Measurements from ENCODE around the gene KRTAP25-1. TPM values are rescaled to one million over a fixed set of nuclear protein-coding genes. Genes with fewer than 3 reads are reported as not detected.

Gene KRTAP25-1
- polyA plus RNA-seq, 1 of the 3 experiments (the other 2 are of a cell fraction) = not detected

DNA sequence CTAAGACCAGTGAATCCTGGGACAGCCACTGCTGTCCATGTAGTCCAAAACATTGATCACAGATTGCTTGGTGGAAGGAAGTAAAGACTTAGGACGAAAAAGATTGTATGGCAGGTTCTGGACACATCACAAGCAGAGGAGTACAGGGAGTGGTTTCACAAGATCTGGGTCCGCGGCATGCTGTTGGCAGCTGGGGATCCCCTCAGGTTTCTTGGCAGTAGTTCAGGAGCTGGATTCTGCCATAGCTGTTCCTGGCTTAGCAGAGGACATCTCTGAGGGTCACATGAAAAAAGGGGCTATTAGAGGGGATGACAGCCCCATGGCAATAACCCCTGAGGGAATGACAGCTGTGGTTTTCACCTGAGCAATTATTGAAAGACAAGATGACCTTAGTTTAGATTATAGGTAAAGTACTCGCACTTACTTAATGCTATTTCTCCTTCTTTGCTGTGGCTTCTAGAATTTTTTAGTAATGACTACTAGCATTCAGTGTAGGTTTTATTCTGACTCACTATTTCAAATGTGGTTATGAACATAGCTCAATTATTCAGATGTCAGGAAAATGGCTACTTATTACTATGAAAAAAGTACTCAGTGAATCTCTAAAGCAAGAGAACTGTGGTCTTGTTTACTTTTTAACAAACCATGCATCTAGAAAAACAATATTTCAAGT, 40.0 kb upstream of the KRTAP25-1 start (continued):
- TF ChIP-seq, protein P1, sequence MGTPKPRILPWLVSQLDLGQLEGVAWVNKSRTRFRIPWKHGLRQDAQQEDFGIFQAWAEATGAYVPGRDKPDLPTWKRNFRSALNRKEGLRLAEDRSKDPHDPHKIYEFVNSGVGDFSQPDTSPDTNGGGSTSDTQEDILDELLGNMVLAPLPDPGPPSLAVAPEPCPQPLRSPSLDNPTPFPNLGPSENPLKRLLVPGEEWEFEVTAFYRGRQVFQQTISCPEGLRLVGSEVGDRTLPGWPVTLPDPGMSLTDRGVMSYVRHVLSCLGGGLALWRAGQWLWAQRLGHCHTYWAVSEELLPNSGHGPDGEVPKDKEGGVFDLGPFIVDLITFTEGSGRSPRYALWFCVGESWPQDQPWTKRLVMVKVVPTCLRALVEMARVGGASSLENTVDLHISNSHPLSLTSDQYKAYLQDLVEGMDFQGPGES (IDR thresholded peaks at IDR 0.05; ENCODE audit: low read depth, low read length) = no peak
- TF ChIP-seq, protein P2, sequence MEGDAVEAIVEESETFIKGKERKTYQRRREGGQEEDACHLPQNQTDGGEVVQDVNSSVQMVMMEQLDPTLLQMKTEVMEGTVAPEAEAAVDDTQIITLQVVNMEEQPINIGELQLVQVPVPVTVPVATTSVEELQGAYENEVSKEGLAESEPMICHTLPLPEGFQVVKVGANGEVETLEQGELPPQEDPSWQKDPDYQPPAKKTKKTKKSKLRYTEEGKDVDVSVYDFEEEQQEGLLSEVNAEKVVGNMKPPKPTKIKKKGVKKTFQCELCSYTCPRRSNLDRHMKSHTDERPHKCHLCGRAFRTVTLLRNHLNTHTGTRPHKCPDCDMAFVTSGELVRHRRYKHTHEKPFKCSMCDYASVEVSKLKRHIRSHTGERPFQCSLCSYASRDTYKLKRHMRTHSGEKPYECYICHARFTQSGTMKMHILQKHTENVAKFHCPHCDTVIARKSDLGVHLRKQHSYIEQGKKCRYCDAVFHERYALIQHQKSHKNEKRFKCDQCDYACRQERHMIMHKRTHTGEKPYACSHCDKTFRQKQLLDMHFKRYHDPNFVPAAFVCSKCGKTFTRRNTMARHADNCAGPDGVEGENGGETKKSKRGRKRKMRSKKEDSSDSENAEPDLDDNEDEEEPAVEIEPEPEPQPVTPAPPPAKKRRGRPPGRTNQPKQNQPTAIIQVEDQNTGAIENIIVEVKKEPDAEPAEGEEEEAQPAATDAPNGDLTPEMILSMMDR (IDR thresholded peaks at IDR 0.05) = no peak
- TF ChIP-seq RFX5 (IDR thresholded peaks at IDR 0.05; ENCODE audit: low read length) (no peak), TEAD4 (IDR thresholded peaks at IDR 0.05; ENCODE audit: borderline replicate concordance, insufficient read depth) (no peak), MEF2A (IDR thresholded peaks at IDR 0.05; ENCODE audit: borderline replicate concordance, low read depth) (no peak), NFIC (IDR thresholded peaks at IDR 0.05; ENCODE audit: borderline replicate concordance) (no peak)
- TF ChIP-seq, protein P3, sequence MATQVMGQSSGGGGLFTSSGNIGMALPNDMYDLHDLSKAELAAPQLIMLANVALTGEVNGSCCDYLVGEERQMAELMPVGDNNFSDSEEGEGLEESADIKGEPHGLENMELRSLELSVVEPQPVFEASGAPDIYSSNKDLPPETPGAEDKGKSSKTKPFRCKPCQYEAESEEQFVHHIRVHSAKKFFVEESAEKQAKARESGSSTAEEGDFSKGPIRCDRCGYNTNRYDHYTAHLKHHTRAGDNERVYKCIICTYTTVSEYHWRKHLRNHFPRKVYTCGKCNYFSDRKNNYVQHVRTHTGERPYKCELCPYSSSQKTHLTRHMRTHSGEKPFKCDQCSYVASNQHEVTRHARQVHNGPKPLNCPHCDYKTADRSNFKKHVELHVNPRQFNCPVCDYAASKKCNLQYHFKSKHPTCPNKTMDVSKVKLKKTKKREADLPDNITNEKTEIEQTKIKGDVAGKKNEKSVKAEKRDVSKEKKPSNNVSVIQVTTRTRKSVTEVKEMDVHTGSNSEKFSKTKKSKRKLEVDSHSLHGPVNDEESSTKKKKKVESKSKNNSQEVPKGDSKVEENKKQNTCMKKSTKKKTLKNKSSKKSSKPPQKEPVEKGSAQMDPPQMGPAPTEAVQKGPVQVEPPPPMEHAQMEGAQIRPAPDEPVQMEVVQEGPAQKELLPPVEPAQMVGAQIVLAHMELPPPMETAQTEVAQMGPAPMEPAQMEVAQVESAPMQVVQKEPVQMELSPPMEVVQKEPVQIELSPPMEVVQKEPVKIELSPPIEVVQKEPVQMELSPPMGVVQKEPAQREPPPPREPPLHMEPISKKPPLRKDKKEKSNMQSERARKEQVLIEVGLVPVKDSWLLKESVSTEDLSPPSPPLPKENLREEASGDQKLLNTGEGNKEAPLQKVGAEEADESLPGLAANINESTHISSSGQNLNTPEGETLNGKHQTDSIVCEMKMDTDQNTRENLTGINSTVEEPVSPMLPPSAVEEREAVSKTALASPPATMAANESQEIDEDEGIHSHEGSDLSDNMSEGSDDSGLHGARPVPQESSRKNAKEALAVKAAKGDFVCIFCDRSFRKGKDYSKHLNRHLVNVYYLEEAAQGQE (IDR thresholded peaks at IDR 0.05; ENCODE audit: low read depth, low read length) = no peak

DNA sequence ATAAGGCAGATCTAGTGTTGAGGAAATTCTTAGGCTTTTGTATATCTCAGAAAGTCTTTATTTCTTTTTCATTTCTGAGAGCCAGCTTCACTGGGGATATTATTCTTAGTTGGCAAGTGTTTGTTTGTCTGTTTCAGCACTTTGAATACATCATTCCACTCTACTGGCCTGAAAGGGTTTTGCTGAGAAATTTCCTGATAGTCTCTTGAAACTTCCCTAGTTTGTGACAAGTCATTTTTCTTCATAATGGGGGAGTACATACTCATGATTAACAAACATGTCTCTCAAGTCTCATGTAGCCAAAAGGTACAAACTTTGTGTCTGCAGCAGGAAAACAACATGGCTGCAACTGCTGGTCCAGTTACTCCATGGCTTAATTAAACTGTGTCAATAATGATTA, 37.1 kb upstream of the KRTAP25-1 start:
- TF ChIP-seq NFIC (IDR thresholded peaks at IDR 0.05; ENCODE audit: borderline replicate concordance) (no peak), SIN3A (IDR thresholded peaks at IDR 0.05; ENCODE audit: borderline replicate concordance, low read depth, low read length) (no peak), MXI1 (IDR thresholded peaks at IDR 0.05; ENCODE audit: low read depth, low read length) (no peak), ELF1 (IDR thresholded peaks at IDR 0.05) (no peak), TEAD4 (IDR thresholded peaks at IDR 0.05; ENCODE audit: borderline replicate concordance, insufficient read depth) (no peak), POLR2AphosphoS5 (IDR thresholded peaks at IDR 0.05; ENCODE audit: low read depth, low read length) (no peak), RAD21 (IDR thresholded peaks at IDR 0.05; ENCODE audit: low read length) (no peak), FOXM1 (IDR thresholded peaks at IDR 0.05; ENCODE audit: low read depth) (no peak), YY1 (IDR thresholded peaks at IDR 0.05; ENCODE audit: low read depth) (no peak), EZH2phosphoT487 (IDR thresholded peaks at IDR 0.05; ENCODE audit: borderline replicate concordance, low read depth) (no peak), RFX5 (IDR thresholded peaks at IDR 0.05; ENCODE audit: low read length) (no peak), TCF12 (IDR thresholded peaks at IDR 0.05) (no peak)
- TF ChIP-seq, protein P2 (IDR thresholded peaks at IDR 0.05) = no peak
- TF ChIP-seq, protein P4, sequence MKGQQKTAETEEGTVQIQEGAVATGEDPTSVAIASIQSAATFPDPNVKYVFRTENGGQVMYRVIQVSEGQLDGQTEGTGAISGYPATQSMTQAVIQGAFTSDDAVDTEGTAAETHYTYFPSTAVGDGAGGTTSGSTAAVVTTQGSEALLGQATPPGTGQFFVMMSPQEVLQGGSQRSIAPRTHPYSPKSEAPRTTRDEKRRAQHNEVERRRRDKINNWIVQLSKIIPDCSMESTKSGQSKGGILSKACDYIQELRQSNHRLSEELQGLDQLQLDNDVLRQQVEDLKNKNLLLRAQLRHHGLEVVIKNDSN (IDR thresholded peaks at IDR 0.05; ENCODE audit: borderline replicate concordance, low read depth) = no peak
- TF ChIP-seq, protein P5, sequence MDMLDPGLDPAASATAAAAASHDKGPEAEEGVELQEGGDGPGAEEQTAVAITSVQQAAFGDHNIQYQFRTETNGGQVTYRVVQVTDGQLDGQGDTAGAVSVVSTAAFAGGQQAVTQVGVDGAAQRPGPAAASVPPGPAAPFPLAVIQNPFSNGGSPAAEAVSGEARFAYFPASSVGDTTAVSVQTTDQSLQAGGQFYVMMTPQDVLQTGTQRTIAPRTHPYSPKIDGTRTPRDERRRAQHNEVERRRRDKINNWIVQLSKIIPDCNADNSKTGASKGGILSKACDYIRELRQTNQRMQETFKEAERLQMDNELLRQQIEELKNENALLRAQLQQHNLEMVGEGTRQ (IDR thresholded peaks at IDR 0.05; ENCODE audit: borderline replicate concordance, low read depth, low read length) = no peak
- TF ChIP-seq, protein P1 (IDR thresholded peaks at IDR 0.05; ENCODE audit: low read depth, low read length) = no peak
- no peaks in the 10 kb centered on the region for H3K36me3 ChIP-seq (replicated peaks in 1 of 2; ENCODE audit: control insufficient read depth in 1 of 2, insufficient read depth in 2 of 2, low read length in 1 of 2)
- CTCF ChIA-PET = no interaction called here

More for the DNA sequence above, 37.1 kb upstream of the KRTAP25-1 start:
- no peaks in the 10 kb centered on the region for H3K9me2 ChIP-seq
- H3K4me1 ChIP-seq (ENCODE audit: control insufficient read depth in 1 of 2, insufficient read depth in 2 of 2, low read depth in 1 of 2, low read length in 1 of 2) = no peaks in the 10 kb centered on the region
- no peaks in the 10 kb centered on the region for H3F3A ChIP-seq (replicated peaks; ENCODE audit: insufficient read depth)
- H3K9me3 ChIP-seq = no peaks in the 10 kb centered on the region
- H4K20me1 ChIP-seq (ENCODE audit: insufficient read depth) = no peaks in the 10 kb centered on the region
- H2AFZ ChIP-seq (ENCODE audit: low read depth) = no peak overlapping the region
- no peaks in the 10 kb centered on the region for H3K79me2 ChIP-seq (ENCODE audit: insufficient read depth)
- no peak overlapping the region for H3K9ac ChIP-seq
- H3K27me3 ChIP-seq (ENCODE audit: insufficient read depth) = no peaks in the 10 kb centered on the region
- no peak for DNase-seq
- H3K4me3 ChIP-seq (ENCODE audit: low read depth in 2 of 2, low read length in 1 of 2) = no peak overlapping the region
- no peak overlapping the region for H3K4me2 ChIP-seq
- POLR2A ChIA-PET = no interaction called here
- no peak overlapping the region for H3K27ac ChIP-seq (ENCODE audit: low read depth in 2 of 2, low read length in 1 of 2)
